ENCODE results near the gene DMGDH.

DMGDH gene

DNA sequence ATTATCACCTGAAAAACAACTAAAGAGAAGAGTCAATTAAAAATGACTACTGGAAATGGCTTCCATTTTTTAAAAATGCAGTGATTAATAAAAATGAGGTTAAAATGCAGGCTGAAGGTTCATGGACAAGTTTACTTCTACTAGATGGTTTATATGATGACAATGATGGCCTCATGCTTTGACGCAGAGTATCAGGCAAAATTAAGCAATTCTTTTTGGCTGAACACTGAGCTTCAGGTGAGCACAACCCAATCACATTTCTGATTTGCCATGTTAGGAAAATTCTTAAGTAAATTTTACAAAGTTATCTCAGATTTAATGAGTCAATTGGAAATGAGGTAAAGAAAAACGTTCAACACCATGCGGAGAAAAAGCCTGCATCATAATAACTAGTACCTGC lies 22.3 kb downstream of the DMGDH start:
- no peak for DNase-seq (ENCODE audit: extremely low read depth, low read depth)
- no peak for TF ChIP-seq CTCF (IDR thresholded peaks at IDR 0.05; ENCODE audit: low read depth, low read length)

DNA sequence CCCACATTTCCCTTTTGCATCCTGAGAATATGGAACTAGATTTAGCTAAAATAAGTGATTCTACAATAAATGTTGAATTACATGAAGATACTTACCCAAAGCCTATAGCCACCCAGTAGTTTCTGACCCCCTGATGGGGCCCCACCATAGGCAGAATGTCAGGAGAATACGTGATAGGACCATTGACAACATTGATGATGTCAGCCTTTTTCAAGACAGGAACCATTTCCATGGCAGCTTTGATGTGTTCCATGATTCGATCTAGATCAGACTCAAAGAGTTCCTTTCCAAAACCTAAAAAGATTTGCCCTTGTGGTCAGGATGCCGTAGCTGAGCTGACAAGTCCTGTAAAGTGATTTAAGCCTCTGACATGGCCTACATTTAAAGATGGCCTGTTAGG lies 27.3 kb downstream of the DMGDH start:
- no peak for DNase-seq (ENCODE audit: extremely low read depth, low read depth)
- no peak for TF ChIP-seq CTCF (IDR thresholded peaks at IDR 0.05; ENCODE audit: low read depth, low read length)

DNA sequence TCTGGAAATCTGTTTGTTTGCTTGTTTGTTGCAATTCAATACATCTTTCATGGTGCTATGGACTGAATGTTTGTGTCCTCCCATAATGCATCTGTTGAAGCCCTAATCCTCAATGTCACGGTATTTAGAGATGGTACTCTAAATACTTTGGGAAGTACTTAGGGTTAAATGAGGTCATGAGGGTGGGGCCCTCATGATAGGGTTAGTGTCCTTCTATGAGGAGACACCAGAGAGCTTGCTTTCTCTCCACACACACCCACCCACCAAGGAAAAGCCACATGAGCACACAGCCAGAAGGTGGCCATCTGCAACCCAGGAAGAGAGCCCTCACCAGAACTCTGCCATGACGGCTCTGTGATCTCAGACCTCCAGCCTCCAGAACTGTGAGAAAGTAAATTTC lies 32.7 kb downstream of the DMGDH start:
- DNase-seq (ENCODE audit: extremely low read depth, low read depth) = no peak
- TF ChIP-seq CTCF (IDR thresholded peaks at IDR 0.05; ENCODE audit: low read depth, low read length) = no peak

DNA sequence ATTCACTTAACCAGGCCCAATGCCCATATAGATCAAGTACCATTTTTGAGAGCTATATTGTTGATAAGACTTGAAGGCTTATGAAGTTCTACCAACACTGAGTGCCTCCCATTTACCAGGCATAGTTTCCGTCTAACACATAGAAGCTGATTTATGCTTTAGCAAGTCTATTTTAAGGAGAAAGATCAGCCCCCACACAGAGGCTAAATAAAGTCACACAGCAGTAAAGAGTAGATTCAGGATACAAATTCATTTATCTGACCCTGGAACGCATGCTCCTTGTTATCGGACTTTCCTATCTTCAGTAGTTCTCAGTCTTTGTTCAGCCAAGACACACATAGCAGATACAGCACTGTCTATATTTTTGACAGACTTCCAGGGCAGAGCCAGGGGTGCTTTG lies 34.2 kb downstream of the DMGDH start:
- TF ChIP-seq CTCF (IDR thresholded peaks at IDR 0.05; ENCODE audit: low read depth, low read length) = no peak
- no peak for DNase-seq (ENCODE audit: extremely low read depth, low read depth)

- no peak for DNase-seq (ENCODE audit: extremely low read depth, low read depth)
- TF ChIP-seq CTCF (IDR thresholded peaks at IDR 0.05; ENCODE audit: low read depth, low read length) = no peak
Observed at GRCh38 chr5:79032782-79033181, 36.7 kb downstream of the DMGDH start.

GRCh38 chr5:79032031-79032695 lies 37.3 kb downstream of the DMGDH start:
- no peak for TF ChIP-seq CTCF (IDR thresholded peaks at IDR 0.05; ENCODE audit: low read depth, low read length)
- no peak for DNase-seq (ENCODE audit: extremely low read depth, low read depth)

GRCh38 chr5:79031485-79031867 lies 38.0 kb downstream of the DMGDH start:
- no peak for TF ChIP-seq CTCF (IDR thresholded peaks at IDR 0.05; ENCODE audit: low read depth, low read length)
- DNase-seq (ENCODE audit: extremely low read depth, low read depth) = no peak

Data from AG09319 (cell line).